Activated CD4-positive, CD25-positive, alpha-beta regulatory T cell treated with anti-CD3 and anti-CD28 coated beads, Interleukin-2, amount 50 U/mL, for 24 hours (primary cell): Measurements from ENCODE around the gene RALGPS1.
A peak's percentile ranks its signal among the peaks of the same experiment; 100 is the strongest.
"Not testable (repeated sequence)": the region's sequence is repeated elsewhere in the genome, so short reads cannot be mapped to it uniquely, and the experiment has no call there.

Experiments used
- ATAC-seq, 2 donors: fragments of 150-1000 bp; cut with Tn5 transposase; one replicate each; pipeline ENCODE4 v1.10.0; 2021; ENCODE audit warnings: mild to moderate bottlenecking in 1 of 2, moderate library complexity in 1 of 2

Gene RALGPS1

GRCh38 chr9:127139071-127139731 lies 224.6 kb downstream of the RALGPS1 start:
- no peak for ATAC-seq

- no peak for ATAC-seq
These were observed 225.2 kb downstream of the RALGPS1 start for GRCh38 chr9:127139775-127140174.

GRCh38 chr9:127140181-127140580 lies 225.6 kb downstream of the RALGPS1 start:
- no peak for ATAC-seq

- ATAC-seq, result no peak
These were observed 226.5 kb downstream of the RALGPS1 start for GRCh38 chr9:127140842-127141675.

- ATAC-seq, result no peak
These were observed 227.7 kb downstream of the RALGPS1 start for GRCh38 chr9:127142291-127142690.

- no peak for ATAC-seq
These were observed 228.4 kb downstream of the RALGPS1 start for GRCh38 chr9:127142931-127143464.

GRCh38 chr9:127143920-127144465 lies 229.4 kb downstream of the RALGPS1 start:
- no peak for ATAC-seq

GRCh38 chr9:127144670-127145445 lies 230.3 kb downstream of the RALGPS1 start:
- ATAC-seq, result no peak

- not testable (repeated sequence) for ATAC-seq
These were observed 232.3 kb downstream of the RALGPS1 start for GRCh38 chr9:127146841-127147240.

- no peak for ATAC-seq
These were observed 232.7 kb downstream of the RALGPS1 start for GRCh38 chr9:127147251-127147650.

GRCh38 chr9:127148014-127148413 lies 233.4 kb downstream of the RALGPS1 start:
- no peak for ATAC-seq

GRCh38 chr9:127149010-127149409 lies 234.4 kb downstream of the RALGPS1 start:
- ATAC-seq, result no peak

- no peak for ATAC-seq
These were observed 235.1 kb downstream of the RALGPS1 start for GRCh38 chr9:127149463-127150390.

- no peak for ATAC-seq
These were observed 238.9 kb downstream of the RALGPS1 start for GRCh38 chr9:127153501-127153900.

- no peak for ATAC-seq
These were observed 239.4 kb downstream of the RALGPS1 start for GRCh38 chr9:127154003-127154389.

GRCh38 chr9:127154390-127155191 lies 240.0 kb downstream of the RALGPS1 start:
- peak; percentile 55 to 82 for ATAC-seq

- ATAC-seq, result no peak
These were observed 240.9 kb downstream of the RALGPS1 start for GRCh38 chr9:127155314-127155960.

- no peak for ATAC-seq
These were observed 244.3 kb downstream of the RALGPS1 start for GRCh38 chr9:127158786-127159324.

- no peak for ATAC-seq
These were observed 244.8 kb downstream of the RALGPS1 start for GRCh38 chr9:127159325-127159801.
